Measurements from ENCODE around the gene LYVE1.
"Not testable (repeated sequence)": the region's sequence is repeated elsewhere in the genome, so short reads cannot be mapped to it uniquely, and the experiment has no call there.

The LYVE1 gene, protein sequence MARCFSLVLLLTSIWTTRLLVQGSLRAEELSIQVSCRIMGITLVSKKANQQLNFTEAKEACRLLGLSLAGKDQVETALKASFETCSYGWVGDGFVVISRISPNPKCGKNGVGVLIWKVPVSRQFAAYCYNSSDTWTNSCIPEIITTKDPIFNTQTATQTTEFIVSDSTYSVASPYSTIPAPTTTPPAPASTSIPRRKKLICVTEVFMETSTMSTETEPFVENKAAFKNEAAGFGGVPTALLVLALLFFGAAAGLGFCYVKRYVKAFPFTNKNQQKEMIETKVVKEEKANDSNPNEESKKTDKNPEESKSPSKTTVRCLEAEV

DNA sequence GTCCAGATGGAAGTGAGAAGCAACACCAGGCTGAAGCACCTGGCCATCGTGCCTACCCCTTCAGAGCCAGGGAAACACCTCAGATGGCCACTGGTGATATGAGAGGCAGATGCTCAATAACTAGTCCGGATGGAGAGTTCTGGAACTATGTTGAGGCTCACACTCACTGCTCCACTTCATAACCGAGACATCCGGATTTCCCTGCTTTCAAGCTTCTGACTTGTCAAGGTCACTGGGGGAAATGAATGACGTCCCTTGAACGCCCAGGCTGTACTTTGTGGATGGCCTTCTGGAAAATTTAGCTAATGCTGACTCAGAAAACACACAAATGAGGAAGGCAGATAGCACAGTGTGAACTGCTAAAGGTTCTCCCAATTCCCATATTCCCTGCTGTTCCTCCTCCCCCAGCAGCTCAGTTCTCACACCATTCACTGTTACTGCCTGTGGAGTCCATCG, at the start of gene LYVE1:
Gene LYVE1, minus strand, starts transcription at position 180 of the 456 bp plus-strand sequence. Its CDS starts 133 bp downstream, at position 47.
- no peak for DNase-seq

DNA sequence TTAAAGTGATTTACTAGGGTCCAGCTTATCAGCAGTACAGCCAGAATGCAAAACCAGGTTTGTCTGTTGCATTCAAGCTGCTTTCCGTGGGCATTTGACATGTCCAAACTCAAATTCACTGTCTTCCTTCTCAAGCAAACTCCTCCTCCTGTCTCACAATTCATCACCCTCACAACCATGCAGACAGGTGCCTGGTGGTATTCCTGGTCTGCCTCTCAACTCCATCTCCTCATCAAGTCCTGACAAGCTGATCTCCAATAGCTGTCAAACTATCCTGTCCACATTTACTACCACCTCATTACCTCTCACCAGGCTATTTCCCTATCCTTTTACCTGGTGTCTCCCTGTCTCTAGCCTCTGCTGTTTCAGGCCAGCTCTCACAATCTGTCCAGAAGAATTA, 49.1 kb upstream of the LYVE1 start:
- DNase-seq, result no peak

DNA sequence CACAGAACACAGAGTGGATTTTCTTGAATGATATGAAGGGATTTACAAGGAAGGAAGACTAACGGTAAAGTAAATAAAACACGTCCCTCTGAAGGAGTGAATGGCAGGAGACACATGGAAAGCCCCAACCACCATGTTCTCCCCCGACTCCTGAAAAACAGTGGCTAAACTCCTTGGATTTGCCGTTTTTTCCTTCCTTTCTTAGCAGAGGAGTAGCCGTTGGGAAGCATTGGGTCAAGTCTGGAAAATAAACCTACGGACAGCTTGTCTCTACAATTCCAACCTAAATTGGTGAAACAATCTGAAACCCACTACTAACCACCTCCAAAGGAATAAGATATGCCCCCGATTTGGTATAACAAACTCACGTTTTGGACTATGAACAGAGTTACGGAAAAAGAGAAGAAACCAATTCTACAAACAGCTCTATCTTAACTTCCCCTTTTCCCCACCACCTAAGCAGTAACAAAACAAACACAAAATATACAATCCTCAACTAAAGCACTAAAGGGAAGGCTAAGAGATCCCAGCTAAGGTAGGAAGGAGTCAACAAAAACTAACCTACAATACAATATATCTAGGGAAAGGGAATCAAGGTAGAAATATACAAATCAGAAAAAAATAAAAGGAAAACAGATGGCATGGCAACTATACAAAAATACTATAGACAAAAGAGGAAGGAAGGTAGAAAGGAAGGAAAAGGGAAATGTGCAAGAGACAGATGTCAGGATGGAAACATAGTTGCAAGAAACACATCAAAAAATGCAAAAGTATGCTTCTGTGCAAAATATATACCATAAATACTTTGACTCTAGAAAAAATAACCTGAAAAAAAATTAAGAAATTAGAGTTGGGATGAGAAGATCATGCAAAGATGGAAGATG, 43.8 kb upstream of the LYVE1 start:
- DNase-seq, result no peak

DNA sequence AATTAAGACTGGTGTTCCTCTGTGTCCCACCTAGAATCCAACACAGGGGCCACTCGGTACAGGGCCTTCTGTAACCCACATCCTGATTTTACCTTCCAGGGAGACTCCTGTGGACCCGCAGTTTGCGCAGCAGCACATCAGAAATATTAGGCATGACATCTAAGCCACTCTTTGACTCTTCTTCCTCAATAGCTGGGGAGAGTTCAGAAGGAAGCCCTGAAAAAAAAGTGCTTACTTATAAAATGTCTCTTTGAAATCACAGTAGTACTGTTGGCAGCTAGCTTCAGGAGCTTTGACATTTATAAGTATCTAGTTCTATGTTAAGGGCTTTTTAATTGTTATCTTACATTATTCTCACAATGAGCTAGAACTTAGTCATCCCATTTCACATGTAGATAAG, 41.2 kb upstream of the LYVE1 start:
- DNase-seq, result no peak

DNA sequence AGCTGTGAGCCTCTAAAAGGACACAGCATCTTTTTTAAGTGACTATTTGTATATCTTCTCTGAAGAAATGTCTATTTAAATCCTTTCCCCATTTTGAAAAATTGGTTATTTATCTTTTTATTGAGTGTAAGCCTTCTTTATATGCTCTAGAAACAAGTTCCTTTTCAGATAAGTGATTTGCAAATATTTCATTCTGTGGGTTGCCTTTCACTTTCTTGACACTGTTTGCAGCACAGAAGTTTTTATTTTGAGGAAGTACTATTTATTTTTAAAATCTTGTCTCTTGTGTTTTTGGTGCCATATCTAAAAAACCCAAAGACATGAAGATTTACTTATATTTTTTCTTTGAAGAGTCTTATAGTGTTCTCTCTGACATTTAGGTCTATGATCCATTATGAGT, 40.1 kb upstream of the LYVE1 start:
- DNase-seq, result no peak

DNA sequence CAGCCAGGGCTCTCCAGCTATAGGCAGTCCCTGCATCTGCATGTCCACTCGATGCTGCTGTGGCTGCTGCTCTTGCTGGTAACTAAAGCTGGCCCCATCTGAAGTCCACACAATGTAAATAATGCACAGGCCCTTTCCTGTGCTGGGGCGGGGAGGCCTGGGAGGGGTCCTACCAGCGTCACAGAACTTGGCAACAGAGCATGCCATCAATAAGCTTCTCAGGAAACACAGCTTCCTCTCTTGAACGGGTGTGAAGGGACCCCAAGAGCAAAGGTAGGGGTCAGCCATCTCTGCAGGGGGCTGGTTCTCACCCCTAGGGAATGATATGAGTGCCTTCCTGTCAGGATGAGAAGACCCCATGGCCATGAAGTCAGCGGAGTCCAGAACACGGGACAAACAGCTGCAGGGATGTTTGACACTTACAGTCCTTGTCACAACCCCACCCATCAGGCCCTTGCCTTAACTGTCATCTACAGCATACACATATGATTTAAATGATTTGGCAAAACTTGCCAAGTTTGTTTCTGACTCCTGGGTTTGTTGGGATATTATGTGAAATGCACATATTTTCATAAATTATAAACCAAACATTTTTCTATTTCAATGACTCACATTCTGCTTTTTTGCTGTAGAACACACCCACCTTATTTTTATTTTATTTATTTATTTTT, 39.1 kb upstream of the LYVE1 start:
- DNase-seq, result no peak

DNA sequence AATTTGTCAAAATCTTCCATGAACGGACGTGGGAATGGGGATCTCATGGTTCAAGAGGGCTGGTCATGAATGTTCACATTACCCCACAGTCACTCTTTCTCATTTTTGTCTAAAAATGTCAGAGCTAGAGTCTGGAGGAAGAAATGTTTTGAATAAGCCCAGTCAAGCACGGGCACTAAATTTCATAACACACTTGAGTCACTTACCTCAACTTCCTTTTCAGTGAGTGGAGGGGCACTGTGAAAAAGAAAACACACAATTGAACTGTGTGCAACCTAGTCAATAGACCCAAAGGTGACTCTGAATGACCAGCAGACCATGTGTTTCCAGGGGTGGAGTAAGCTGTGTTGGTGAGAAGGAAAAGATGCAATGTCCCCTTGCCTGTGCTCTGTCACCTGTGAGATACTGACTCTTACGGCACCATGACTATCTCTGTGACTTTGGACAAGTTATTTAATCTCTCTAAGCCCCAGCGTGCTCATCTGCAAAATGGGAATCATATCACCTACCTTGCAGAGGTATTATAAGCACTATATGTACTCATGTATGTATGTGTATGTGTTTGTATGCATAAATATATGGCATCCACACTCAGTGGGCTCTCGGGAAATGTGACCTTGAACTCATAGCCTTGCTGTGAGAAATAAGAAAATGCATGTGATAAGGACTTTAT, 38.2 kb upstream of the LYVE1 start:
- DNase-seq, result no peak

DNA sequence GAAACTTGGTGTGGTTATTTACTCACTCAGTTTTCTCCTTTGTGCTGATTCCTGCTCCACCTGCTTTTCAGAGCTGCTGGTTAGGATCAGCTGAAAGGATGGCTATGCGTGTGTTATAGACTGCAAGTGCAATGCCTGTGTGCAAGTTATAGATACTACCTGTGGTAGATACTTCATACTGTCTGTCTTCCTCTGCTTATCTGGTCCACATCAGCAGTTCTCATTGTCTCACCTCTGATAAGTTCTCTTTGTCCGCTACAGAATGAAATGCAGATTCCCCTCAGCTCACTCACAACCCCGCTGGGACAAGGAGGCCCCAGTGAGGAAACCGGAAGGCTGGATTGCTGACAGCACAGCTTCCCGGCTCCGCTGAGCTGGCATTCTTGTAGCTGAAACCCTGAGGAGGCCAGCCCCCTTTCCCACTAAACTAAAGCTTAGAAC, 37.5 kb upstream of the LYVE1 start:
- no peak for DNase-seq

DNA sequence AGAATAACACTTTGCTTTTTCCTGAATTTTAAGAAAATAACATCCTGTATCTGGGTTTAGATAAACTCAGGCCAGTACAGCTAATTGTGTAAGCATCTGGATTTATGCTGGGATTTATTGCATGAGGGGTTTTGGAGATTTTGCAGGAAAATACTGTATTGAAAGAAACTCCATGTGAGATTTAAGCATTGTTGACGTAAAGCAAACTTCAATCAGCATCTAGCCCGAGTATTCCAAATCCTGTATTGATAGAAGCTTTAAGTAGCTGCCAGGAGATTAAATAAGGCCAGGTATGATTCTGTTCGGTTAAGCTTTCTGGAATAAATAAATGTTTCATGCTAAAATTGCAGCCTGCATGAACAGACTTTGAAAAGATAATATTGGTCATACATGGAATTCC, 36.3 kb upstream of the LYVE1 start:
- no peak for DNase-seq

DNA sequence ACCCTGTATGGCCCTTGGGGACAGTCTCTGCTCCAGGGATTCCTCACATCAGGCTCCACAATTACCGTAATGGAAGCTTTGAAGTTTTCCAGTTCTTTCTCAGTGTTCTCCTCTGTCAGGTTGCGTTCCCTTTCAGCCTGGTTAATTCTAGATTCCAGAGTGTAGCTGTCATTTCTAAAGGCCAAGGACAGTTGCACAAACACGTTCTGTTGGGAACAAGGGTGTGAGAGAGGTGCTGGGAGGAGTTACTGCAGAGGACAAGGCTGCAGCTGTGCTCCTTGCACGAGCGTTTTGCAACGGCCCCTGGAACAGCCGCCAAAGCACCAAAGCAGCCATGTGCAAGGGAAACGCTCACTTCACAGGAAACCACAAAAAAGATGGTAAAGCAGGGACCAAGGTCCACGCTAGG, 35.9 kb upstream of the LYVE1 start:
- no peak for DNase-seq

DNA sequence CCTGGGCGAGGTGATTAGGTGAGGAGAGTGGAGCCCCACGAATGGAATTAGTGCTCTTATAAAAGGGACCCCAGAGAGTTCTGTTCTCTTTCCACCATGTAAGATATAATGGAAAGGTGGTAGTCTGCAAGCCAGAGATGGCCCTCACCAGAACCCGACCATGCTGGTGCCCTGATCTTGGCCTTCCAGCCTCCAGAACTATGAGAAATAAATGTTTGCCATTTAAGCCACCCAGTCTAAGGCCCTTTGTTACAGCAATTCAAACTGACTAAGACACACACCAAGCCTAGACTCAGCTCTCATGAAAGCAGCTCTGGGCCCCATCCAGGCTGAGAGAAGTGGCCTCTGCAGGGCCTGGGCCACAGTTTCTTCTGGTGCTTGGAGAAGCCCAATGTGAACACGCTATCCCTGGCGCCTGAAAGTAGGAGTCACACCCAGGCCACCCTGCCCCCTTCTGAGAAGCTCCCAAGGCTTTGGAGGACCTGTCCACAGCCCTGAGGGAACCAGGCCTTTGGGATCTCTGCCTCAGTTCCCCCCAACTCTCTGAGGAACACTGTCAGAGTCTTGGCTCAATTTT, 35.3 kb upstream of the LYVE1 start:
- no peak for DNase-seq

DNA sequence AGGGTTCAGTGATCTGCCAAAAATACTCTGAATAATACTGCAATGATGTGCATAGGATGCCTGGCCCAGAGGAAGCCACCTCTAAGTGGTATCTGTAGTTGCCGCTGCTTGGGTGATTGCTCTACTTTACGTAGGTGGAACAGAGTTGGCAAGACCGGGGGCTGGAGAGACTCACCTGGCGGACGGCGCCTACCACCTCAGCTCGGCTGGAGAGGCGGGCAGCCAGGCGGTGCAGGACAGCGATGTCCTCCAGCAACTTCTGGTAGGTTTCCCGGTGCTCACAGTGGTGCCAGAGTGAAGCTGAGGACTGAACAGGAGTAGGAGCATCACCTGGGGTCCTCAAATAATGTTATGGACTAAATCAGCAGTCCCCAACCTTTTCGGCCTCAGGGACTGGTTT, 34.5 kb upstream of the LYVE1 start:
- DNase-seq, result no peak

DNA sequence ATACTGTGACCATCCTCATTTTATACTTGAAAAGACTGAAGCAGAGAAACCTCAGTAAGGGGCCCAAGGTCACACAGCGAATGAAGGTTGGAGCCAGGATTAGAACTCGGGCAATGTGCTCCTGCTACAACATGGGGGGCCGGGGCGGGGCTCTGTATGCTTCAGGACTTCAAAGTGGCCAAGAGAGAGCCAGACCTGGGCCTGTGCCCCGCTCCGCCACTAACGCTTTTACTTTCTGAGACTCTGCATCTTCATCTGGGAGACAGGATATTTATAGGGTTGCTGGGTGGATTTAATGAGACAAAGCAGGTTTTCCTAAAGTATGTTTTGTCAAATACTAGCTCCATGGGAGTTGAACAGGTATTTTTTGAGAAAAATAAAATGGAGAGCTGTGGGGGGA, 33.9 kb upstream of the LYVE1 start:
- no peak for DNase-seq

DNA sequence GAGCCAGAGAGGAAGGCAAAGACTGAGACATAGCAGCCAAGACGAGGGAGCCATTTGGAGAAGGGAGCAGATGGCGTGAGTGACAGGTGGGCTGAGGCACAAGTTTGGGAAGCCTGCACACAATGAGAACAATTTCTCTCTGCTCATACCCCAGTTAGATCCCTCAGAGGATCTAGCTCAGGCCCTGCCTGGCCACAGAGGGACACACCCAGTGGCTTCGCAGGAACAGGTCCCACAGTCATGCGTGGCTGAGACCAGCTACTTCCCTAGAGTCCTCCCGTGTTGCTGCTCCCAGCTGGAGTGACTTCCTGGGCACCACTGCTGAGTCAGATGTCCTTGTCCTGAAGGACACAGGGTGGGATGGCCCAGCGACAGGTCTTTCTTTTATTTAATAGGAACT, 33.4 kb upstream of the LYVE1 start:
- no peak for DNase-seq

DNA sequence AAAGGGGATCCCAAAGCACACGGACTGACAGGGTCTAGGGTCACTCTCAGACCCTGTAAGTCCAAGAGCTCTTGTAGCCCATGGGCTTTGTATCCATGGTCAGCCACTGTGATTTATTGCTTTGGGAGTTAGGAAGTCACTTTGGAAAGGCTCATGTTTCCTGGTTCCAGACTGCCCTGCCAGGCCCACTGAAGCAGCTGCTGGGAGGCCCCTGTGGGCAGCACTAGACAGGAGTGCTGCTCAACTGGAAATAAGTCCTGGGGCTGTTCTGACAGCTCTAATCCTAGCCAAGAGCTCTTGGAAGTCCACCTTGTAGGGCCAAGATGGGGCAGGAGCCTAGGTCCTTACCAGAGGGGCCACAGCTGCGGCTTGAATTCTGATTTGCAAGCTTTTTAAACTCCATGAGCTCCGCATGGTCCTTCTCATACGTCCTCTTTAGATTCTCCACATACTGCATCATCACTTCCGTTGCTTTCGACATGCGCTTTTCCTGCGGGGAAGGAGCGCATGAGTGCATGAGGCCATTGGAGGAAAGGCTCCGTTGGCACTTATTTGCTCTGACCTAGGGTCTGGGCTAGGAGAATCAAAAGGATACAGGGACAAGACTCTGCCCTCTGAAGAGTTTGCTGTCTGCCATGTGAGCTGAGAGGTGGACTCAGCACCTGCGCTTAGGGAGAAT, 32.2 kb upstream of the LYVE1 start:
- DNase-seq, result no peak

DNA sequence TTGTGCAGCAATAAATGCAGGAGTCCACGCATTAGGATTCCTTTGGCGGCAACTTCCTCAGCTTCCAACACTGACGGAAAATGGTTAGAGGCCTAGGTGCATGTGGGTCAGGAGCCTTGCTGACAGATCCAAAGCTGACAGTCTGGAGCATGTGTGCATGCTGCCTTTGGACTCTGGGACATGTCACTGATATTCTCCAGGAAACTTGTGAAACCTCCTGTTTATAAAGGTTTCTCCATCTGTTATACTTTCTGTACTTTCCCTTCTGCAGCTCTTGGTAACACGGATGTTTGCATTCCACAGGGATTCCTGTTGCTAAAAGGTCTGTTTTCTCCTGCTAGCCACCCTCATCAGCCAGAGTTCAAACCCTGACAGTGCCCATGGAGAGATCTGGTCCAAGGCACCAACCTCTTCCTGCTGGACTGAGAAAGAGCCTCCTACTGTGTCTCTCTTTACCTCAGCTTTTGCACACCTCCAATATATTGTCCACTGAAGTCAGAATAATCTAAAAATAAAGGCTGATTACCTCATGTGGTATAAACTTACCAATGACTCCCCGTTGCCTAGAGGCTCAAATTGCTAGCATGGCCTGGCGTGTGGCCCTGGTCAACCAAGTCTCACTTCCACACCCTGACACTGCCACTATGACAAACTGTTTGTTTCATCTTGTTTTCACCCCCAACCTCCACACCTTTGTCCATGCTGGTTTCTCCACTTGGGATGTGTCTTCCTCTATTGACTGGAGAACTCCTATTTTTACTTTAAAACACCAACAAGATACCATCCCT, 31.1 kb upstream of the LYVE1 start:
- no peak for DNase-seq

DNA sequence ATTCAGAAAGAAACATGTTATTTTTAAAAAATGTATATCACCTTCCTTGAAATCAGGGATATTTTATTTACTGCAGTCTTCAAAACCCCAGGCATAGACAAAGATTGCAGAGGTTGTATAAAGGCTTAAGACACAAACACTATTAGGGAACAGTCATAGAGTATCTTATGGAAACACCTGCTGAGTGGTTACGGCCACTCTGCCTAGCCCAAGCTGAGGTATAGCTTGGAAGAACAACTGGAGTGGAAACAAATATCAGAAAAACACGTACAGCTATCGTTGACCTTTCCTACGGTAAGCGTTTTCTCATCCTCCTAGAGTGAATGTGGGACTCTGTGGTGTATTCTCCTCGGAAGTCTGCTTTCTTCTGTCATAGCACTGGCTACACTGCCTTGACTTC, 30.4 kb upstream of the LYVE1 start:
- DNase-seq, result no peak

DNA sequence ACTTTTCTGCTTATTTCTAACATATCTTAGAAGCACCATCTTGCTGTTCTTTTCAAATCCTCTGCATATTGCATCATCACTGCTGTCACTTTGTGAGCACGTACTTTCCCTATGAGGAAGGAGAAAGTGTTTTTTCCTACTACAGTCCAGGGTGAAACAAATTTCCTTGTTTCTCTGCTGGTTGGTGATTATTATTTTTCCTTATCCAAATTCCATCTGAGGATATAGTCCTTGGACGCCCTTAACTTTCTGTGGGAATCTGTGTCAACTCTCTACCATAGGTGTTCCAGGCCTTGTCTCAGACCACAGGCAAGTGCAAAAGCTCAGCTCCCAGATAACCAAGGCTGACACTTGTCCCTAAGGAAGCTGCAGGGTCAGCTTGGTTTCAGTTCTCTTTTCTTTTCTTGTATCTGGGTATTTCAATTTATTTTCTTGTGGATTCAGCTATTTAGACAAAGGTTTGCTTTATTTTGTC, 29.4 kb upstream of the LYVE1 start:
- no peak for DNase-seq

DNA sequence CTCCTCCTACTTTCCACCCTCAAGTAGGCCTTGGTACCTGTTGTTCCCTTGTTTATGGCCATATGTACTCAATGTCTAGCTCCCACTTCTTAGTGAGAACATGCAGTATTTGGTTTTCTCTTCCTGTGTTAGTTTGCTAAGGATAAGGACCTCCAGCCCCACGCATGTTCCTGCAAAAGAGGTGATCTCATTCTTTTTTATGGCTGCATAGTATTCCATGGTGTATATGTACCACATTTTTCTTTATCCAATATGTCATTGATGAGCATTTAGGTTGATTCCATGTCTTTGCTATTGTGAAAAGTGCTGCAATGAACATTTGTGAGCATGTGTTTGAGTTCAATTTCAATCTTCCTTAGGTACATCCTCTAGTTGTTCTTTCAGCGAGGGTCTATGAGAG, 27.4 kb upstream of the LYVE1 start:
- DNase-seq, result not testable (repeated sequence)

DNA sequence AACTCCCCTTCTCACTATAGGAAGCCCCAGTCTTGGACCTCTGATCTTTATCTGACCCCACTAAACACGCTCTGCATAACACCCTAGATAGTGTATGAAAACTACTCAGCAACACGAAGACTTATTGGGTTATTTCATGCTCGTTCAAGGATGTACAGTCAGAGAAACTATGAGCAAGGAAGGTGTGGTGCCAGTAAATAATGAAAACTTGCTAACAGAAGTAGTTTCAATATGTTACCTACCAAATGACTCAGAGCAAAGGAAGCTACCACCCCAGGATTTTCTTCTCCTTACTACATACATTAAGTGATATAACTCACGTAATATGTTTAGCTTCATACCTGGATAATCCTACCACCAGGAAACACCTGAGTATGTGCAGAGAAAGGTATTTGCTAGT, 25.9 kb upstream of the LYVE1 start:
- DNase-seq, result no peak

DNA sequence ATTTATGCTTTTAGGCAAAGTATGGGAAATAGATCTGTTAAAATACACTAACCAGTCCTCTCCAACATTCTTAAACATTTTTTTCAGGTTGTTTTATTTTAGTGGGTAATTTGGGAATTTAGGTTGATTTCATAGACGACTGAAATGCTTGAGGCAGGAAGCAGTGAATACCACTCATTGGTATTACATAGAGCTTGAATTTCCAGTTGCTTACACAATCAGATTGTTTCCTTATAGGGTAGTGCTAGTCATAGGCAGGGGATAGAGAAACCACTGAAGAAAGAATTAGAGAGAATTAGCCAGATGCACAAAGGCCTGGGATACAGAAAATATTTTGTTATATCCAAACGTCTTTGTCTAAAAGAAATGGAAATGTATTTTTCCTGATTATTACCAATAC, 23.9 kb upstream of the LYVE1 start:
- DNase-seq, result no peak
